Neural cell (in vitro differentiated cells): Measurements from ENCODE around the gene TRMU. TPM values are rescaled to one million over a fixed set of nuclear protein-coding genes. Genes with fewer than 3 reads are reported as not detected.

ENCODE experiments used
- H2AFZ ChIP-seq: fragments of 200-600, 300-800 bp; sonication (generic), shearing (Covaris generic); 2 replicates; pipeline ENCODE4 v1.6.0; 2014; ENCODE audit warnings: low read depth, mild to moderate bottlenecking, antibody characterized with exemption, low read length, moderate library complexity
- H3F3A ChIP-seq: fragments of 200-600 bp; shearing (Covaris generic); 2 replicates; pipeline ENCODE4 v1.6.1; 2016; ENCODE audit warnings: mild to moderate bottlenecking, moderate library complexity, mixed read lengths, antibody characterized with exemption, low read length; ENCODE audit not compliant: insufficient read depth, poor library complexity, severe bottlenecking
- H3K27ac ChIP-seq: fragments of 200-600, 300-800 bp; sonication (generic), shearing (Covaris generic); 2 replicates; pipeline ENCODE4 v1.5.1; 2014; ENCODE audit warnings: mild to moderate bottlenecking, low read length, moderate library complexity
- H3K27me3 ChIP-seq: fragments of 300-800, 200-600 bp; sonication (generic), shearing (Covaris generic); 2 replicates; pipeline ENCODE4 v1.6.0; 2014; ENCODE audit warnings: mild to moderate bottlenecking, low read depth, low read length, moderate library complexity; ENCODE audit not compliant: insufficient read depth
- H3K36me3 ChIP-seq: fragments of 300-800, 200-600 bp; sonication (generic), shearing (Covaris generic); 2 replicates; pipeline ENCODE4 v1.5.1; 2014; ENCODE audit warnings: mild to moderate bottlenecking, antibody characterized with exemption, low read length, moderate library complexity; ENCODE audit not compliant: insufficient read depth
- H3K4me2 ChIP-seq: fragments of 300-800, 200-600 bp; sonication (generic), shearing (Covaris generic); 2 replicates; pipeline ENCODE4 v1.6.0; 2014; ENCODE audit warnings: mild to moderate bottlenecking, low read length
- H3K4me3 ChIP-seq: fragments of 300-800, 200-600 bp; sonication (generic), shearing (Covaris generic); 2 replicates; pipeline ENCODE4 v1.5.1; 2014; ENCODE audit warnings: mild to moderate bottlenecking, low read length, moderate library complexity
- H3K79me2 ChIP-seq: fragments of 200-600 bp; shearing (Covaris generic); replicated peaks from 2 replicates; pipeline ENCODE4 v1.6.0; 2014; ENCODE audit warnings: mild to moderate bottlenecking, low read length, moderate library complexity; ENCODE audit not compliant: insufficient read depth
- H3K9ac ChIP-seq: fragments of 300-800, 200-600 bp; sonication (generic), shearing (Covaris generic); 2 replicates; pipeline ENCODE4 v1.6.1; 2016; ENCODE audit warnings: mild to moderate bottlenecking, low read length, mixed read lengths
- H3K9me2 ChIP-seq: fragments of 200-600 bp; shearing (Covaris generic); 2 replicates; pipeline ENCODE4 v1.6.1; 2016; ENCODE audit warnings: mild to moderate bottlenecking, low read length, mixed read lengths; ENCODE audit not compliant: insufficient read depth
- H3K9me3 ChIP-seq: fragments of 200-600, 300-800 bp; sonication (generic), shearing (Covaris generic); 2 replicates; pipeline ENCODE4 v1.6.1; 2016; ENCODE audit warnings: mild to moderate bottlenecking, mixed run types, low read length, moderate library complexity, mixed read lengths
- H4K20me1 ChIP-seq: fragments of 200-600 bp; shearing (Covaris generic); 2 replicates; pipeline ENCODE4 v1.6.1; 2016; ENCODE audit warnings: mild to moderate bottlenecking, mixed run types; ENCODE audit not compliant: insufficient read depth
- CTCF ChIP-seq: fragments of 450-650 bp; IDR thresholded peaks from 2 replicates; pipeline ENCODE4 v1.5.1; 2014; ENCODE audit warnings: antibody characterized with exemption, mild to moderate bottlenecking, moderate library complexity; ENCODE audit not compliant: poor library complexity, severe bottlenecking
- EP300 ChIP-seq: fragments of 450-650 bp; conservative IDR thresholded peaks from 2 replicates; pipeline ENCODE4 v1.6.1; 2014; ENCODE audit warnings: antibody characterized with exemption, mild to moderate bottlenecking, moderate library complexity; ENCODE audit not compliant: poor library complexity, severe bottlenecking
- EZH2 ChIP-seq: fragments of 200-600, 300-800 bp; shearing (Covaris generic), sonication (generic); IDR thresholded peaks from 2 replicates; pipeline ENCODE4 v1.6.1; 2014; ENCODE audit warnings: antibody characterized with exemption, low read length, borderline replicate concordance, mild to moderate bottlenecking; ENCODE audit not compliant: insufficient read depth, poor library complexity, severe bottlenecking
- MXI1 ChIP-seq: fragments of 450-650 bp; conservative IDR thresholded peaks from 2 replicates; pipeline ENCODE4 v1.6.1; 2014; ENCODE audit warnings: antibody characterized with exemption, mild to moderate bottlenecking; ENCODE audit not compliant: poor library complexity, severe bottlenecking
- POLR2AphosphoS5 ChIP-seq: IDR thresholded peaks from 2 replicates; pipeline ENCODE4 v1.6.1; 2012
- RAD21 ChIP-seq: fragments of 450-650 bp; conservative IDR thresholded peaks from 2 replicates; pipeline ENCODE4 v1.6.1; 2014; ENCODE audit warnings: antibody characterized with exemption, mild to moderate bottlenecking, moderate library complexity
- REST ChIP-seq: IDR thresholded peaks from 2 replicates; pipeline ENCODE4 v1.6.1; 2012; ENCODE audit warnings: borderline replicate concordance
- SMC3 ChIP-seq: fragments of 450-650 bp; conservative IDR thresholded peaks from 2 replicates; pipeline ENCODE4 v1.6.1; 2014; ENCODE audit warnings: antibody characterized with exemption, mild to moderate bottlenecking, moderate library complexity; ENCODE audit not compliant: poor library complexity
- TAF1 ChIP-seq: IDR thresholded peaks from 2 replicates; pipeline ENCODE4 v1.6.1; 2012; ENCODE audit warnings: low read depth
- polyA plus RNA-seq: library from polyadenylated mRNA; depleted of rRNA; stranded (reverse); fragments of >200 nt; gene quantifications from 2 replicates; pipeline ENCODE4 v1.2.3, GENCODE V29; 2014

The TRMU gene
- polyA plus RNA-seq, 1 donor from 2014 or later, result 72.9 TPM

DNA sequence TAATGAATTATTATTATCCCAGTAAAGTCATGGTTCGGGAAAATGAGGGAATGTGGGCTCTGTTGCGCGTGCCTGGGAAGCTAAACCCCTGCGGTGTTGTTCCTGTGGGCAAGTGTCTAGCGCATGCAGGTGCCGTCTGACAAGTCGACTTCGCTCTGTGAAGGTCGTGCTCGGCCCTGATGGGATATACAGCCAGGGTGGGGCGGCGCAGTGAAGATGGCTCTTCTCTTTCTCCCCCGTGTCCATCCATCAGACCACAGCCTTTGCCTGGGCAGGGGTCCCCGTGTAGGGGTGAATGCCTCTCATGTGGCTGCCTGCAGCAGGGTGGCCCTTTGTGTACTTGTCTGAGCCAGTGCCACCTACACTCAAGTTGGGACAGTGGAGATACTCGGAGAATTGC lies 12.8 kb upstream of the TRMU start:
- Histone ChIP-seq H3K36me3 (no peaks in the 10 kb centered on the region), H3K4me2 (no peak overlapping the region), H3K9me2 (no peaks in the 10 kb centered on the region), H2AFZ (no peak overlapping the region), H3K27me3 (no peaks in the 10 kb centered on the region), H4K20me1 (no peaks in the 10 kb centered on the region), H3K9ac (no peak overlapping the region), H3K9me3 (no peaks in the 10 kb centered on the region), H3F3A (no peaks in the 10 kb centered on the region), H3K27ac (no peak overlapping the region), H3K79me2 (no peaks in the 10 kb centered on the region), H3K4me3 (no peak overlapping the region)
- TF ChIP-seq POLR2AphosphoS5 (no peak), CTCF (no peak), EP300 (no peak), RAD21 (no peak), REST (no peak), TAF1 (no peak), MXI1 (no peak), SMC3 (no peak), EZH2 (no peak)

DNA sequence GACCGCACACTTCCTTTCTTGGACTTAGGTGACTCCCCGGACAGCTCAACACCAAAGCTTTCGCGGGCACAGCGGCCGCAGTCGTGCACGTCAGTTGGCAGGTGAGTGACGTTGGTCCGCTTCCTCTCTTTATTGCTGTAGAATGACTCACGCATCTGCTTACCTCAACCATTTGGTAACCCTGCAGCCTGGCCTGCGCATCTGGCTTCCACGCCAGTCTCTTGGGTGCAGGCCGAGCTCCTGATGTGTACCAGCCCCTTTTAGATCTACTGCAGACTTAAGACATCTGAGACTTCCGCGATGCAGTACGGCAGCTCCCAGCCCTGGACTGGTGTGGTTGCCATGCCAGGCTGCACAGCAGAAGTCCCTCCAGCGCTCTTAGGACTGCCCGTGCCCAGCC lies 12.4 kb upstream of the TRMU start:
- Histone ChIP-seq H4K20me1 (no peaks in the 10 kb centered on the region), H3F3A (no peaks in the 10 kb centered on the region), H3K9ac (no peak overlapping the region), H3K36me3 (no peaks in the 10 kb centered on the region), H3K9me2 (no peaks in the 10 kb centered on the region), H3K9me3 (no peaks in the 10 kb centered on the region), H3K79me2 (no peaks in the 10 kb centered on the region), H3K4me3 (no peak overlapping the region), H3K4me2 (no peak overlapping the region), H3K27me3 (no peaks in the 10 kb centered on the region), H3K27ac (no peak overlapping the region), H2AFZ (no peak overlapping the region)
- no peak for TF ChIP-seq EP300
- no peak for TF ChIP-seq REST
- TF ChIP-seq CTCF, result no peak
- no peak for TF ChIP-seq RAD21
- no peak for TF ChIP-seq SMC3
- TF ChIP-seq POLR2AphosphoS5, result no peak
- TF ChIP-seq EZH2, result no peak
- TF ChIP-seq TAF1, result no peak
- TF ChIP-seq MXI1, result no peak
